Ureter (tissue), 1 donor: Measurements from ENCODE around the gene DPM3. TPM values are rescaled to one million over a fixed set of nuclear protein-coding genes. Genes with fewer than 3 reads are reported as not detected.

ENCODE experiments used
- DNase-seq: peaks from one replicate; pipeline ENCODE4 v3.0.0-alpha.2; 2020; ENCODE audit warnings: low spot score
- total RNA-seq: library from RNA; stranded (reverse); gene quantifications from one replicate; pipeline ENCODE4 v1.2.4, GENCODE V29; 2023
- donor health status: DM: yes; HTN: yes; CAD: no.

Gene DPM3
- total RNA-seq, 1 donor from 2014 or later, result 75.4 TPM

GRCh38 chr1:155093911-155094621 lies 46.3 kb downstream of the DPM3 start:
- no peak for DNase-seq

GRCh38 chr1:155092641-155093040 lies 47.7 kb downstream of the DPM3 start:
- no peak for DNase-seq

DNA sequence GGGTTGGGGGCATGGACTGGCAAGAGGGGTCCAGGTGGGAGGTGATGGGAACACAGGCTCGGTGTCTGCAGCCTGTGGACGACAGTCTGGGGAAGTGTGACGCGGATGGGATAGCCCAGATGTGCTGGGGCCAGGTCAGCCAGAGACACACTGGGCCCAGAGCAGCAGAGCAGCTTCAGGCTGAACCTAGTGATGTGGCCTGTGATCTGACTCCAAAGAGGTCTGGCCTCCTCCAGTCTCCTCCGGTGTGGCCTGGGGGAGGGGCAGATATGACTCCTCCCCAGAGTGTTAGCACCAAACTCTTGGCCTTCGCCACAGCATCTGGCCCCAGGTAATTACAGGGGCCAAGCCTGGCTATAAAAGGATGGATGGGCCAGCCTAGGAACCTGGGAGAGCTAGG lies 48.2 kb downstream of the DPM3 start:
- no peak for DNase-seq

DNA sequence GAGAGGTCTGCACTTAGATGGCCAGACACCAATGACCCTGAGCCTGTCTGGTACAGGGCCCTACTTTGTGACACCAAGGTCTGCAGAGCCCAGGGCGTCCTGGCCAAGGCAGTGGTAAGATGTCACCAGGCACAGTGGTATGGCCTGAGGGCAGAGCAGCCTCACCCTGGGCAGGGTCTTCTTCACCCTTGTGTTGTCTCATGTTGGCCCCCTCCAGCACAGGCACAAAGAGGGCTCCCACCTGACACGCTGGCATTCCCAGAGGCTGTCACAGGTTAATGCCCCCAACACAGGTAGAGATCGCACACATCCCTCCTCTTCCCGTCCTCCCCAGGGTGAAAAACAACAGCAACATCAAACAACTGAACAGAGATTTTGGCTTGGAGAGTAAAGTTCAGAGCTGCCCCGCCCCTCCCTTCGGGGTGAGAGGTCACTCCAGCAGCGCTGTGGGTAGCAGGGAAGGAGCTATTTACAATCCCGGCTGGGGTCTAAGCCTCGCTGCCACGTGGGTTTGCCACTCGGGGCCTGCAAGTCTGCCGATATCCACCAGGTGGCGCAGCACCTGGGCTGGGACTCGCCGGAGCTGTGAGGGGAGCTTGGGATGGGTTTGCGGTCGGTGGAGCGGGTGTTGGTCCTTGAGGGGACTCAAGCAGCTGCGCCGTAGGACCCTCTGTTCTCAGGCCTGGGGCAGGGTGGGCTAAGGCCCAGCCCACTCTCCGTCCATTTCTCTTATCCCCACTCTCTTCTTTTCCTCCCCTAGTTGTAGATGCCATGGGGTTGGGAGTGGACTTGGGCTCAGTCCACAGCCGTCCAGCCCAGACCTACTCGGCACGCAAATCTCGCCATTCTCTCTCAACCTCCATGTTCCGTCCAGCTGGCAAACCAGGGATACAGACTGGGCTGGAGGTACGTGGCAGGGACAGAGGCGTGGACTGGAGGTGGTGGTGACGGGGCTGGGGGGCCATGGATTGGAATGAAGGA lies 49.0 kb downstream of the DPM3 start:
- peak; percentile 82 for DNase-seq

Other genes starting within 250 kb of the DPM3 start
- 41.8 TPM for gene PMVK, start 203.8 kb downstream of the DPM3 start, total RNA-seq
- gene PBXIP1, start 184.4 kb downstream of the DPM3 start, total RNA-seq, result 71.2 TPM
- 35.8 TPM for gene PYGO2, start 178.7 kb downstream of the DPM3 start, total RNA-seq
- gene SHC1, start 169.8 kb downstream of the DPM3 start, total RNA-seq, result 216 TPM
- gene CKS1B, start 165.8 kb downstream of the DPM3 start, total RNA-seq, result 24.8 TPM
- gene FLAD1, start 157.2 kb downstream of the DPM3 start, total RNA-seq, result 48.3 TPM
- 0.94 TPM for gene LENEP, start 146.9 kb downstream of the DPM3 start, total RNA-seq
- 92.8 TPM for gene ZBTB7B, start 137.7 kb downstream of the DPM3 start, total RNA-seq
- gene DCST2, start 106.8 kb downstream of the DPM3 start, total RNA-seq, result 1.2 TPM
- not detected for gene DCST1, start 106.7 kb downstream of the DPM3 start, total RNA-seq
- 152 TPM for gene ADAM15, start 89.2 kb downstream of the DPM3 start, total RNA-seq
- gene EFNA4, start 76.8 kb downstream of the DPM3 start, total RNA-seq, result 11.2 TPM
- gene EFNA3, start 61.7 kb downstream of the DPM3 start, total RNA-seq, result 1.1 TPM
- gene EFNA1, start 12.7 kb downstream of the DPM3 start, total RNA-seq, result 111 TPM
- 63.4 TPM for gene SLC50A1, start 4.7 kb downstream of the DPM3 start, total RNA-seq
- 293 TPM for gene KRTCAP2, start 32.8 kb upstream of the DPM3 start, total RNA-seq
- gene TRIM46, start 33.3 kb upstream of the DPM3 start, total RNA-seq, result 1.6 TPM
- 54.6 TPM for gene THBS3, start 67.4 kb upstream of the DPM3 start, total RNA-seq
- 31.6 TPM for gene MTX1, start 68.2 kb upstream of the DPM3 start, total RNA-seq
- 21.8 TPM for gene ENTREP3, start 115.0 kb upstream of the DPM3 start, total RNA-seq
- 62.6 TPM for gene SCAMP3, start 121.8 kb upstream of the DPM3 start, total RNA-seq
- 80.5 TPM for gene CLK2, start 133.0 kb upstream of the DPM3 start, total RNA-seq
- 4.7 TPM for gene HCN3, start 136.9 kb upstream of the DPM3 start, total RNA-seq
- gene PKLR, start 160.9 kb upstream of the DPM3 start, total RNA-seq, result not detected
- gene FDPS, start 168.3 kb upstream of the DPM3 start, total RNA-seq, result 124 TPM
- 31.4 TPM for gene RUSC1, start 180.4 kb upstream of the DPM3 start, total RNA-seq